DOHH2 (cell line): ENCODE data around the gene PYGB.

Experiments
- H3F3A ChIP-seq: fragments of 200-600 bp; sonication (generic), shearing (Covaris generic); 2 replicates; pipeline ENCODE4 v1.6.0; 2016; ENCODE audit warnings: antibody characterized with exemption, mild to moderate bottlenecking; ENCODE audit not compliant: control insufficient read depth, insufficient read depth
- H3K27ac ChIP-seq: fragments of 200-600 bp; sonication (generic); 2 replicates; pipeline ENCODE4 v1.5.1; 2014; ENCODE audit warnings: low read depth, mild to moderate bottlenecking, low read length, moderate library complexity
- H3K27me3 ChIP-seq: fragments of 200-600 bp; sonication (generic); 2 replicates; pipeline ENCODE4 v1.6.1; 2014; ENCODE audit warnings: mild to moderate bottlenecking, low read length, mixed read lengths; ENCODE audit not compliant: control insufficient read depth
- H3K36me3 ChIP-seq: fragments of 200-600 bp; sonication (generic); 2 replicates; pipeline ENCODE4 v1.6.1; 2014; ENCODE audit warnings: mild to moderate bottlenecking, low read length, moderate library complexity, mixed read lengths; ENCODE audit not compliant: control insufficient read depth
- H3K4me1 ChIP-seq: fragments of 200-600 bp; sonication (generic); 2 replicates; pipeline ENCODE4 v1.6.1; 2014; ENCODE audit warnings: mild to moderate bottlenecking, low read length, mixed read lengths; ENCODE audit not compliant: control insufficient read depth
- H3K4me2 ChIP-seq: fragments of 200-600 bp; sonication (generic); 2 replicates; pipeline ENCODE4 v1.6.0; 2014; ENCODE audit warnings: mild to moderate bottlenecking, low read length, moderate library complexity
- H3K4me3 ChIP-seq: fragments of 200-600 bp; sonication (generic); 2 replicates; pipeline ENCODE4 v1.5.1; 2014; ENCODE audit warnings: mild to moderate bottlenecking, low read length, mixed read lengths
- H3K79me2 ChIP-seq: fragments of 200-600 bp; sonication (generic); 2 replicates; pipeline ENCODE4 v1.6.1; 2014; ENCODE audit warnings: mild to moderate bottlenecking, low read length, mixed read lengths; ENCODE audit not compliant: control insufficient read depth
- H3K9me2 ChIP-seq: fragments of 200-600 bp; sonication (generic); replicated peaks from 2 replicates; pipeline ENCODE4 v1.6.1; 2014; ENCODE audit warnings: mild to moderate bottlenecking, low read length, mixed read lengths; ENCODE audit not compliant: control insufficient read depth
- H3K9me3 ChIP-seq: fragments of 200-600 bp; sonication (generic); 2 replicates; pipeline ENCODE4 v1.6.1; 2014; ENCODE audit warnings: antibody characterized with exemption, low read length, mixed read lengths; ENCODE audit not compliant: control insufficient read depth, insufficient read depth
- H4K20me1 ChIP-seq: fragments of 200-600 bp; sonication (generic); 2 replicates; pipeline ENCODE4 v1.6.0; 2014; ENCODE audit warnings: low read depth, mild to moderate bottlenecking, antibody characterized with exemption, low read length, moderate library complexity; ENCODE audit not compliant: control insufficient read depth, insufficient read depth
- EZH2phosphoT487 ChIP-seq: fragments of 200-600 bp; sonication (generic); IDR thresholded peaks from 2 replicates; pipeline ENCODE4 v1.6.1; 2017; ENCODE audit warnings: borderline replicate concordance, mild to moderate bottlenecking, antibody characterized with exemption, low read length, moderate library complexity, mixed read lengths
- TF ChIP-seq, protein P1 (sequence below): fragments of 200-600 bp; sonication (generic); IDR thresholded peaks from one replicate; pipeline ENCODE4 v1.5.1; 2014; ENCODE audit warnings: antibody characterized with exemption, mild to moderate bottlenecking, low read depth, low read length; ENCODE audit not compliant: poor library complexity, severe bottlenecking

PYGB gene

DNA sequence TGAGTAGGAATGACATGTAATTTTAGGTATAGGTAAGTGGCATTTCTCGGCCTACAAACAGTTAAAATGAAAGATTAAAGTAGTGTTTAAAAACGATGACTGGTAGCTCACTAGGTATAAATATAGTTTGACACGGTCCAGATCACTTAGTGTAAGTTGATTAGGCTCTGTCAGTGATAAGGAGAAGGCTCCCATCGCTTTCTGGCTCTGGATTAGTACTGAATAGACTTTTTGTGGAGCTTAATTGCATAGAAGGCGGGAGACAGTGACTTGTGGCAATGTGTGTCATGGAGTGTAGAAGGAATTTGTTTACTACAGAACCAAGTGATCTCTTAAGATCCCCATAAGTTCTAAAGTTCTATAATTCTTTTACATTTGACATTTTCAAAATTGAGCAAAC lies 6.7 kb downstream of the PYGB start:
- Histone ChIP-seq H3K9me3 (no peaks in the 10 kb centered on the region), H3K4me1 (peaks cover under 1% of the 10 kb centered on the region; the same call in 1 of the 2 replicates), H3F3A (no peaks in the 10 kb centered on the region), H3K79me2 (peaks cover 50% of the 10 kb centered on the region), H3K4me3 (no peak overlapping the region), H4K20me1 (peaks cover 9% of the 10 kb centered on the region; the same call in 1 of the 2 replicates), H3K27ac (no peak overlapping the region), H3K4me2 (no peak overlapping the region), H3K9me2 (no peaks in the 10 kb centered on the region), H3K27me3 (no peaks in the 10 kb centered on the region), H3K36me3 (peaks cover 5% of the 10 kb centered on the region)
- TF ChIP-seq, protein P1, sequence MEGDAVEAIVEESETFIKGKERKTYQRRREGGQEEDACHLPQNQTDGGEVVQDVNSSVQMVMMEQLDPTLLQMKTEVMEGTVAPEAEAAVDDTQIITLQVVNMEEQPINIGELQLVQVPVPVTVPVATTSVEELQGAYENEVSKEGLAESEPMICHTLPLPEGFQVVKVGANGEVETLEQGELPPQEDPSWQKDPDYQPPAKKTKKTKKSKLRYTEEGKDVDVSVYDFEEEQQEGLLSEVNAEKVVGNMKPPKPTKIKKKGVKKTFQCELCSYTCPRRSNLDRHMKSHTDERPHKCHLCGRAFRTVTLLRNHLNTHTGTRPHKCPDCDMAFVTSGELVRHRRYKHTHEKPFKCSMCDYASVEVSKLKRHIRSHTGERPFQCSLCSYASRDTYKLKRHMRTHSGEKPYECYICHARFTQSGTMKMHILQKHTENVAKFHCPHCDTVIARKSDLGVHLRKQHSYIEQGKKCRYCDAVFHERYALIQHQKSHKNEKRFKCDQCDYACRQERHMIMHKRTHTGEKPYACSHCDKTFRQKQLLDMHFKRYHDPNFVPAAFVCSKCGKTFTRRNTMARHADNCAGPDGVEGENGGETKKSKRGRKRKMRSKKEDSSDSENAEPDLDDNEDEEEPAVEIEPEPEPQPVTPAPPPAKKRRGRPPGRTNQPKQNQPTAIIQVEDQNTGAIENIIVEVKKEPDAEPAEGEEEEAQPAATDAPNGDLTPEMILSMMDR = no peak
- TF ChIP-seq EZH2phosphoT487 = no peak

DNA sequence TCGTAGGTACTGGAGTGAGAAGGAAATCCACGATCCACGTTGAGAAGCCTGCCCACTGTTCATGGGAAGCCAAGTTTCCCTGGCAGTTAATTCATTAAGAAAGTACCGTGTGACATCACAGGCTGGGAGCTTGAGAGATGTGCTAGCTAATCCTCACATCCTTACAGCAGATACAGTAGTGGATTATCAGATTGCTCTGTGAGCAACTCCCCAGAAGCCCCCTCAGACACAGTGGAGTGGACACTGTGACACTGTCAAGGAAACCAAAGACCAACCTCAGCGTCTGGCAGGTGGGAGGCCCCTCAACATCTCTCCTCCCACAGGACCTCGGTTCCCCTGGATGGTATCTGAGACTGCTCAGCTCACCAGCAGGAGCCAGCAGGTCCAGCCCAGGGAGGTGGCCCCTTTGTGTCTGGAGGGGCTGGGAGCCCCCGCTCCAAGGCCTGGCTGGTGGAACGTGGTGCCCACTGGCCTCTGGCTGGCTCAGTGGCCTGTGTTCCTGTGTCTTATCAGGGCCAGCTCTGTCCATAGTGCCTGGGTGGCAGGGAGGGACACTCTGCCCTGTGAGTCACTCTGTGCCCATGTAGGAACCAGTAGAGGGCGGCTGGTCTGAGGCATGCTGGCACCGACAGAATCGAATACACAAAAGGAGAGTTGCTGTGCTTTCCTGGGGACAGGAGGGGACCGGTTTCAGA lies 7.2 kb downstream of the PYGB start:
- no peak overlapping the region for H3K4me2 ChIP-seq
- H3K27me3 ChIP-seq = no peaks in the 10 kb centered on the region
- no peaks in the 10 kb centered on the region for H3K9me2 ChIP-seq
- H3K27ac ChIP-seq = no peak overlapping the region
- TF ChIP-seq, protein P1 = no peak
- TF ChIP-seq EZH2phosphoT487 = no peak
- H3F3A ChIP-seq = no peaks in the 10 kb centered on the region
- H3K36me3 ChIP-seq = peaks cover 10% of the 10 kb centered on the region
- no peaks in the 10 kb centered on the region for H3K9me3 ChIP-seq
- no peak overlapping the region for H3K4me3 ChIP-seq
- H4K20me1 ChIP-seq = peaks cover 7% of the 10 kb centered on the region; the same call in 1 of the 2 replicates
- peaks cover 44% of the 10 kb centered on the region for H3K79me2 ChIP-seq
- H3K4me1 ChIP-seq = no peaks in the 10 kb centered on the region

DNA sequence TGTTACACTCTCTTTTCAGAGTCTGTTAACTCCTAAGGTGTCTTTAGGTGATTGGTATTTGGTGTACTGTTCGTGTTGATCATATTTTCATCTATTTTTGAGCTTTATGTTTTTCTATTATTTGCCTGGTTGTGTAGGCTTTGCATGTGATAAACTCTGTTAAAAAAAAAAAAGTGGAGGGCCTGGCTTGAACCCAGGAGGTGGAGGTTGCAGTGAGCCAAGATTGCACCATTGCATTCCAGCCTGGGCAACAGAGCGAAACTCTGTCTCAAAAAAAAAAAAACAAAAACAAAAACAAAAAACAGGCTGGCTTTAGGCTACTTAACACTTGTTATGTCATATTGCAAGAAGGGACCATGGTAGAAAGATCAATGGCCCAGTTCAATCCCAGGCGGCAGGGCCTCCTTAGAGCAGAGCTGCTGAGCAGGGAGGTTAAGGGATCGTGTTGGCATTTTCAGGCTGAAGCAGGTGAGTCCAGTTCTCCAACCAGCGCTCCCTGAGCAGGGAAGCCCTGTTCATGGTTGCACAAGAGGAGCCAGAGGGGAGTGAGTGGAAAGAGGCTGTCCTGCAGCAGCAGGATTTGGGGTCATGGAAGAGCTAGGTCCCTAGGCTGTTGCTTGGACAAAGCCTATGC lies 8.5 kb downstream of the PYGB start:
- Histone ChIP-seq H3K27ac (no peak overlapping the region), H4K20me1 (peaks cover 5% of the 10 kb centered on the region; the same call in 1 of the 2 replicates), H3K27me3 (no peaks in the 10 kb centered on the region), H3K4me3 (no peak overlapping the region), H3K9me3 (no peaks in the 10 kb centered on the region), H3K4me2 (no peak overlapping the region), H3F3A (no peaks in the 10 kb centered on the region), H3K79me2 (peaks cover 32% of the 10 kb centered on the region), H3K4me1 (no peaks in the 10 kb centered on the region), H3K36me3 (peaks cover 10% of the 10 kb centered on the region), H3K9me2 (no peaks in the 10 kb centered on the region)
- no peak for TF ChIP-seq EZH2phosphoT487
- TF ChIP-seq, protein P1 = no peak
